Stimulated activated CD8-positive, alpha-beta memory T cell treated with anti-CD3 and anti-CD28 coated beads, Interleukin-15, amount 100 ng/mL, for 48 hours (primary cell): ENCODE measurements around the gene CDKN2B-AS1.
"Not testable (repeated sequence)": the region's sequence is repeated elsewhere in the genome, so short reads cannot be mapped to it uniquely, and the experiment has no call there.

ENCODE experiments used
- DNase-seq, 2 donors: peaks; one replicate each; pipeline ENCODE4 v3.0.0-alpha.2; 2020; ENCODE audit warnings: low read depth in 2 of 2

Gene CDKN2B-AS1

DNA sequence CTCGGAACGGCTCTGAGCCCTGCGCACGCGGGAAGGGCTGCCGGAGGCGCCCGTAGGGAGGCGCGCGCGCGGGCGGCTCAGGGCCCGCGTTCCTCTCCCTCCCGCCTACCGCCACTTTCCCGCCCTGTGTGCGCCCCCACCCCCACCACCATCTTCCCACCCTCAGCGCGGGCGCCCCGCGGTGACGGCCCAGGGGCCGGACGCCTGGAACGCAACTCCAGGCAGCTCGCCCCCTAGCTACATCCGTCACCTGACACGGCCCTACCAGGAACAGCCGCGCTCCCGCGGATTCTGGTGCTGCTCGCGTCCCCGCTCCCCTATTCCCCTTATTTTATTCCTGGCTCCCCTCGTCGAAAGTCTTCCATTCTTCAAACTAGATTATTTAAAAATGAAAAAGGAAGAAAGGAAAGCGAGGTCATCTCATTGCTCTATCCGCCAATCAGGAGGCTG is at the start of gene CDKN2B-AS1:
TSS of gene CDKN2B-AS1 (plus strand) at position 236 of the 450 bp plus-strand sequence.
- no peak for DNase-seq

DNA sequence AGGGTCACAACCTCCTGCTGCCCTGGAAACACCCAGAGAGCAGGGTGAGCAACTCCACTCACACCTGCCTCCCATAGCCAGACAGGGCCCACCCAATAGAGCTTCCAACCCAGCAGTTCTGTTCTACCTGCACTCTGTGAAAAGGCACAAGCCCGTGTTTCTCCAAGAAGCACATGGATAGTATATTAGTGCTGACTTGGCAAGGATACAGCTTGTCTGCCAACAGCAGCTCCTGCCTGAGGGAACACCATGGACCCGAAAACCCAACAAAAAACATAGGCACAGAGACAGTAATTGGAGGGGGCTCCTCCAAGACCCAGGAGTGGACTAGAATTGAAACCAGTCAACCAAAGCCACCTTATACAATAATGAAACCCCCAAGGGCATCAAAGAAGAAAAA is 49.0 kb upstream of the CDKN2B-AS1 start:
- DNase-seq = no peak

DNA sequence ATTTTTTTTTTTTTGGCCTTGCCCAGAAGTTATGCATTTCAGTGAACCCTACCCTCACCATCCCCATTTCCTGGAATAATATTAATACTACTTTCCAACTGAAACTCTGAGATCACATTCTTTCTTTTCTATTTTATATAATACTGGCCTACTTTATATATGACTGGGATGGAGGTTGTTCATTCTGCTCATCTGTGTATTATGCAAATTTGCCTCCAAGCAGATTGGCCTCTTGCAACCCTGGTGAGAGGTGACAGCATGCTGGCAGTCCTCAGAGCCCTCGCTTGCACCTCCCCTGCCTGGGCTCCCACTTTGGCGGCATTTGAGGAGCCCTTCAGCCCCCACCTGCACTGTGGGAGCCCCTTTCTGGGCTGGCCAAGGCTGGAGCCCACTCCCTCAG is 35.8 kb upstream of the CDKN2B-AS1 start:
- no peak for DNase-seq

DNA sequence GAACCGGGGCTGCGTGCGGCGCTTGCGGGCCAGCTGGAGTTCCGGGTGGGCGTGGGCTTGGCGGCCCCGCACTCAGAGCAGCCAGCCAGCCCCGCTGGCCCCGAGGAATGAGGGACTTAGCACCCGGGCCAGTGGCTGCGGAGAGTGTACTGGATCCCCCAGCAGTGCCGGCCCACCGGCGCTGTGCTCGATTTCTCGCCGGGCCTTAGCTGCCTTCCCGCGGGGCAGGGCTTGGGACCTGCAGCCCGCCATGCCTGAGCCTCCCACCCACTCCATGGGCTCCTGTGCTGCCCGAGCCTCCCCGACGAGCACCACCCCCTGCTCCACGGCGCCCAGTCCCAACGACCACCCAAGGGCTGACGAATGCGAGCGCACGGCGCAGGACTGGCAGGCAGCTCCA is 35.3 kb upstream of the CDKN2B-AS1 start:
- not testable (repeated sequence) for DNase-seq

DNA sequence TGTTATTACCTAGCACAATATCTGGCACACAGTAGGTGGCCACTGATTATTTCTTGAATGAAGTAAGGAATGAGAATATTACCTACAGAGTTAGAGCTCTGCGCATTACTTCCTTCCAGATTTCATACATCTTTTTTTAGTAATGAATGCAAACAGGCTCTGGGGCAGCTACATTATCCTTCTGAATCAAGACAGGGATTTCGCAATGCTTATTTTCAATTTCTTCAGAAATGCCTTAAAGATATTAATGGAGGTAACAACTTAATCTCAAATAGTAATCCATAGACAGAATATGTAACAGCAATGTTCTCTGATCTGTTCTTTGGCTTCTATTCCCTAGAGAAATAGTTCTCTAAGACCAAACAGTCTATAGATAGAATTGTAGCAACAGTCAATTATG is 33.0 kb upstream of the CDKN2B-AS1 start:
- no peak for DNase-seq

DNA sequence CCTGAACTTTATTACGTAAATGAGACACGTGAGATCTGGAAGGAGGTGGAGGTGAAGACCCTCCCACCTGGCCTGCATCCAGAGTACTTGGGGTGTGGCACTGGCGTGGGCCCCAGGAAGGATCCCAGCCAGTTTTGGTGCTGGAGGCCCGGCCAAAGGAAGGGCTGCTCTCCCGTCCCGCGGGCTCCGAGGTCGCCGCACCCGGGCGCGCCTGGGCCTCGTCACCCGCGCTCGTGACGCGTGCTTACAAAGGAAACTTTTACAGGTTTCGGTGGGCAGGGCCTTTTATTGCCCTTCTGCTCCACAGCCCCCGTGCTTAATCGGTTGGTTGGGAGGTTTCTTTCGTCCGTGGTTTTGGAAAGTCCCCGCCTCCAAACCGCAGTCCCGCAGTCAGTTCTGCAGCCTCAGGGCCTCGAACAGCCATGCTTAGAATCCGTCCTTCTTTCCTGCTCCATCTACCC is 29.6 kb upstream of the CDKN2B-AS1 start:
- DNase-seq = peak; percentile 40 to 43

DNA sequence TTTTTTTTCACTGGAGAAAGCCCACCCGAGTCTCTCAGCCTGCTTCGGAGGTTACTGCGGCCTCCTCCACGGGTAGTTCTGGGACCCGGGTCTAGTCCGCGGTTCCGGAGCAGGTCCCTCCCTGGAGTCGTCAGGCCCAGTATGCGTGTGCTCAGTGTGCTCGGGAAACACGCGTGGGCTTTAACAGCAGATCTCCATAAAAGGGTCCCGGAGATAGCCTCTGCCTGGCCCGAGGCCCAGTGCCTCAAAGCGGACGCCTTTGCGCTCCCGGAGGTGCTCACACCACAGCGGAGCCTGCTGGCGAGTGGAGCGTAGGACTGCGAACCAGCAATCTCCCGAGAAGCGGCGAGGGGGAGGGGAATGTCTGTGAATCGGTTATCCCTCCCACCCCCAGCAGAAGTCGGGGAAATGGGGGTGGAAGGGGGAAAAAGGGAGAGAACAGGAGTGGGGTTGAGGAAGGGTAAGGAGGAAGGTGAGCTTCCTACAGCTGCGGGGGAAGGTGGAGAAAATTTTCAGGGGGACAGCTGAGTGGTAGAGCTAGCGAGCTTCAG is 29.1 kb upstream of the CDKN2B-AS1 start:
- peak in 1 of 2 donors; percentile 33 for DNase-seq

DNA sequence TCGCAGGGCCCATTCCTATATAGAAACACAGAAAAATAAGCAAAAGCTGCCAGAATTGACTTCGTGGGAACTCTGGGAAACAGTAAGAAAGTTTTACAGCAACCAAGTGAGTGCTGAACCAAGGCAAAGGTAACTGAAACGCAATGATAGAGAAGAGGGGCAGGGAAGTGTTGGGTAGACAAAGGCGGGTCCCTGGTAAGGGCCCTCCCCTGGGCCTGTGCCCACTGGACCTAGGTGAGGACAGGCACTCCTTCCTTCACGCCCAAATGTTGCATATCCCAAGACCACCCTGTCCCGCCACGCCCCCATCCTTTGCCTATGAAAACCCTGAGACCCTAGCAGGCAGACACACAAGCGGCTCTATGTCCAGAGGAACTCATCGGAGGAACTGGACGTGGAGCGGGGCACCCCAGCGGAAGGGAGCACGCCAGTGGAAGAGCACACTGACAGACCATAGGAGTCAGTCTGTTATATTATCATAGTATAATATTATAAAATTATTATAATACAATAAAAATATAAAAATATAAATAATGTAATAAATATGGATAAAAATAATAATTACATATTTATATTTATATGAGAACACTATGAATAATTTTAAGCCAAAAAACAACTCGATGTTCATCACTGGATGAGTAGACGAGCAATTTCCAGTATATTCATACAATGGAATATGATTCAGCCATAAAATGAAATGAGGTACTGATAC is 28.3 kb upstream of the CDKN2B-AS1 start:
- no peak for DNase-seq

DNA sequence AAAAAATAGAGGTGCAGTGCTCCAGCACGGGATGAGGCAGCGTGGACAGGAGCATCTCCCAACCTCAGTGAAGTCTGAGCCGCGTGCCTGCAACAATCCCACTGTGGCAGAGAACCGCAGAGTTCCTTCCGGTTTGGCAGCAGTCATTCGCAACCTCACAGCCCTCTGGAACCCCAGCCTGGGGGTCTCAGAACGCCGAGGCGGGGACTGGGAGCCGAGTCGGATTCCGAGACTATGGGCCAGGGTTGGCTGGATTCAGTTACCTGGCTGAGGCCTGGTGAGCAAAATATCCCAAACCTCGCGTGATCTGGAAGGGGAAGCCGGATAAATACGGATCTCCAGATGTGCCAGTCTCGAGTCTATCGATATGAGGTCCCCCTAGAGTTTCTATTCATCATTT is 27.4 kb upstream of the CDKN2B-AS1 start:
- DNase-seq = no peak

DNA sequence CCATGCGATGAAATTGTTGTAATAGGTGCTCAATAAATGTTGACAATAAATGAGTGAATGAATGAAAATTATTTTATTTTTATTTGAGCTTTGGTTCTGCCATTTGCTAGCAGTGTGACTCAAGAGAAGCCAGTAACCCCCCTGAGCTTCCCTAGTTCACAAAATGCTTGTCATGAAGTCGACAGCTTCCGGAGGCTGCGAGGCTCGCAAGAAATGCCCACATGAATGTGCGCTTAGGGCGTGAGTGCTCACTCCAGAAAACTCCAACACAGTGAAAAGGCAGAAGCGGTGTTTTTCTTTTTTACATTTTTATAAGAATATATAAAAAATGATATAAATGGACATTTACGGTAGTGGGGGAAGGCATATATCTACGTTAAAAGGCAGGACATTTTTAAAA is 26.9 kb upstream of the CDKN2B-AS1 start:
- DNase-seq = no peak

DNA sequence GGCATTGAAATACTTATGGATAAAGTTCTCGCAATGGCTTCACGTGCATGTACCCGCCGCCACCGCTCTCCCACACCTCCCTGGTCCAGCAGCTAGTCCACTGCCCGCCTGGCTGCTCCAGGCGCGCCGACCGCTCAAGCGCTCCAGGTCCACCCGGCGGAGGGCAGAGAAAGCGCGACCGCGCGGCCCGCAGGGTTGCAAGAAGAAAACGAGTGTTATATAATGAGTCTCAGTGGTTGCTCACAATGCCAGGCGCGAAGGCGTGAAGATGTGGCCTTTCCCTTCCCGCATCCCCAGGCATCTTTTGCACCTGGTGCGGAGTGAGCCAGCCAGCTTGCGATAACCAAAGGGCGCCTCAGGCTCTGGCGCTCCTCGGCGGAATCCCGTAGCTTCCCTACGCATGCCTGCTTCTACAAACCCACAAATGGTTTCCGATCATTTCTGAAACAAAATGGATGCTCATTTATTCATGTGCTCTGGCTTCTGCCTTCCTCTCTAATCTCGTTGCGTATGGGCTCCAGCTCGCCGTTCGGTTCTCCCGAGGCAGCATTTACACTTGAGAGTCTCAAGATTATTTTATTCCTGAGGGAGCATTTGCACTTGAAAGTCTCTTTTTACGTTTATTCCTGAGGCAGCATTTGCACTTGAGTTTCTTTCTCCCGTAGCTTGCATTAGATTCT is 26.1 kb upstream of the CDKN2B-AS1 start:
- no peak for DNase-seq

DNA sequence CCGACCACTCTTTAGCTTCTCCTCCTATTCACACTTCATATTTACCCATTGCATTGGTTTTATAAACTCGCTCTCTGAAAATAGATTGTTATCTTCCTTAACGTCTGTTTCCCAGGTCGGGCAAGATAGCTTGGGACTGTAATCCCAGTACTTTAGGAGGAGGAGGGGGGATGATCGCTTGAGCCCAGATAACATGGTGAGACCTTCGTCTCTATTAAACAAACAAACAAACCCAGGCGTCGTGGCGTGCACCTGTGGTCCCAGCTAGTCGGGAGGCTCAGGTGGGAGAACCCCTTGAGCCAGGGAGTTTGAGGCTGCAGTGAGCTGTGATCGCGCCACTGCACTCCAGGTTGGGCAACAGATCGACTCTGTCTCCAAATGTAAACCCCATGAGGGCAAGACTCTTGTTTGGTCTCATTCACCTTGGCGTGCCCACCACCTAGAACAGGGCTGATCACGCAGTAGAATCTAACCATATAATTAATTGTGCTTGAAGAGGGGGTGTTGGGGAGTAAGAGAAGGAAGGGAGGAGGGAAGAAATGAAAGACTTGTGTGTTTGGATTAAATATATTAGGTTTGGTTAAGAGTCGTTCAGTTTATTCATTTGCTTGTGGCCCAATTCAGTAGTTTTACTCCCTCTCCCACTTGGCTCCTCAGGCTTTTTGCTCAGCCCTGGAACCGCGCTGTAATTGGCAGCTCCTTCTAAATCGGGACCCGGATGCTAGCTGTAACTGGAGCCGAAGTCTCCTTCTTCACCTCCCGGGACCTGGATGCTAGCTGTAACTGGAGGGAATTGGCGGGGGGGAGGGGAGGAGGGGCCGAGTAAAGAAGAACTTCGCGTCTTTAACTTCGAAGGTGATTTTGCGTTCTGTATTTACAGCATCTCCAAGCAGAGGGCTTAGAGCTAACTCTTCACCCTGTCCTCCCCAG is 25.3 kb upstream of the CDKN2B-AS1 start:
- DNase-seq = no peak

DNA sequence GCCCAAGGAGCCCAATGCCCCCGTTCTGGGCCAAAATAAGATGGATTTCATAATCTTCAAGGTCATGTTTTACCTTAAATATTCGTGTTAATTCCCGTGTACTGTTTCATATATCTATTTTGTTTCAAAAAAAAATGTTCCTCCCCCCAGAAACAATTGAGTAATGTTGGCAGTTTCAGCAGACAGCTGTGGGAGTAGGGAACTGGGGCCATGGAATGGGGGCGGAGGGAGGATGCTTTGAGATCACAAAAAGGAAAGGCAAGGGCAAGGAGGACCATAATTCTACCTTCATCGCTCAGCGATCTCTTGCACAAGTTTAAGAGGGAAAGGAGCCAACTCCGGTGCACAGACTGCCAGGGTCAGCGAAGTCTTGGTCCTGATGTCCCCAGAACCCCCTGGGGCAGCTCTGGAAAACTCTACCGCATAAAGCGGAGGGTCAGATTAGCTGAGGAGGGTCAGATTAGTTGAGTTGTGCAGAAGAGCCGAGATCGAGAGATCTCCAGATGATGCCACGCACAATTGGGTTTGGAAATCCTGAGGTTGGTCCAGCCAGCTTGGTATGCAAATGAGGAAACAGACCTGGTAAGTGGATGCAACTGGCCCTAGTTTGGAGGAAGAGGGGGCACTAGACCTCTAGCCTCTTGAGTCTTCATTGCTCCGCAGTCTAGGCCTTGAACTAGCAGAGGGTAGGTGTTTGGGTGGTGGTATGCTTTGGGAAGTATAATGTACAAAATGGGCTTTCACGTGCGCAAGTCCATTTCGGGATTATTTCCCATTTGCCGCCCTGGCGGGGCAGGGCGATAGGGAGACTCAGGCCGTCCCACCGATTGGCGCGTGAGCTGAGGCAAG is 24.4 kb upstream of the CDKN2B-AS1 start:
- no peak for DNase-seq

DNA sequence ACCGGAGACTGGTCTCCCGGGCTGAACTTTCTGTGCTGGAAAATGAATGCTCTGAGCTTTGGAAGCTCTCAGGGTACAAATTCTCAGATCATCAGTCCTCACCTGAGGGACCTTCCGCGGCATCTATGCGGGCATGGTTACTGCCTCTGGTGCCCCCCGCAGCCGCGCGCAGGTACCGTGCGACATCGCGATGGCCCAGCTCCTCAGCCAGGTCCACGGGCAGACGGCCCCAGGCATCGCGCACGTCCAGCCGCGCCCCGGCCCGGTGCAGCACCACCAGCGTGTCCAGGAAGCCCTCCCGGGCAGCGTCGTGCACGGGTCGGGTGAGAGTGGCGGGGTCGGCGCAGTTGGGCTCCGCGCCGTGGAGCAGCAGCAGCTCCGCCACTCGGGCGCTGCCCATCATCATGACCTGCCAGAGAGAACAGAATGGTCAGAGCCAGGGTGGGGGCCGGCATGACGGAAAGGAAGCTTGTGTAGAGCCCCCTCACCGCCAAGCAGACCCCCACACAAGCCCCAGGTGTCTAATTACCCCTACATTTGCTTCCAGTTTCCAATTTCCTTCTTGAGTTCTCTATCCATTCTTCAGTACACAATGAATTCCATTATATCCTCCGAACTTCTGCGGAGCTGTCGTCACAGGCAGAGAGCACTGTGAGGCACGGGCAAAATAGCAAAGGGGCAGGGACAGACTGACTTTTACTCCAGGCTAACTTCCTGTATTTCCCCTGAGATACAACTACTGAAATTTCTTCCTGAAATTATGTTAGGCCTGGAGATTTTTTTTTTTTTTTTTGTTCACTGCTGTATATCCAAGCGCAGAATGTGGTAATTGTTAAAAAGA is 23.6 kb upstream of the CDKN2B-AS1 start:
- DNase-seq = no peak

DNA sequence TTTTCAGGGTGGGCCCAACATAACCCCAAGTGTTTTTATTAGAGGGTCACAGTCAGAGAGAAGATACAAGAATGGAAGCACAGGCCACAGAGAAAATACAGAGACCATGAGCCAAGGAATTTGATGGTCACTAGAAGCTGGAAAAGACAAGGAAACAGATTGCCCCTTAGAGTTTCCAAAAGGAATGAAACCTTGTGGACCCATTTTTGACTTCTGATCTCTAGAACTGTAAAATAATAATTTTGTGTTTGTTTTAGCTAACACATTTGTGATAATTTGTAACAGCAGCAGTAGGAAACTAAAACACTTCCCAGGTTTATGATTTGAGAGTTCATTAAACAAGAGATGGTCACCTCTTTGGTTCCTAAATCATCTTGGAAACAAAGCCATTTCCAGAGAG is 22.2 kb upstream of the CDKN2B-AS1 start:
- DNase-seq = no peak

DNA sequence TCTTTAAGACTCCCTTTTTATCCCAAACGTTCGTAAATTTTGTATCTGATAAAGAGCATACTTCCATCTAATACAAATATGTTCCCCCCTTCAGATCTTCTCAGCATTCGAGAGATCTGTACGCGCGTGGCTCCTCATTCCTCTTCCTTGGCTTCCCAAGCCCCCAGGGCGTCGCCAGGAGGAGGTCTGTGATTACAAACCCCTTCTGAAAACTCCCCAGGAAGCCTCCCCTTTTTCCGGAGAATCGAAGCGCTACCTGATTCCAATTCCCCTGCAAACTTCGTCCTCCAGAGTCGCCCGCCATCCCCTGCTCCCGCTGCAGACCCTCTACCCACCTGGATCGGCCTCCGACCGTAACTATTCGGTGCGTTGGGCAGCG is 20.3 kb upstream of the CDKN2B-AS1 start:
- no peak for DNase-seq

DNA sequence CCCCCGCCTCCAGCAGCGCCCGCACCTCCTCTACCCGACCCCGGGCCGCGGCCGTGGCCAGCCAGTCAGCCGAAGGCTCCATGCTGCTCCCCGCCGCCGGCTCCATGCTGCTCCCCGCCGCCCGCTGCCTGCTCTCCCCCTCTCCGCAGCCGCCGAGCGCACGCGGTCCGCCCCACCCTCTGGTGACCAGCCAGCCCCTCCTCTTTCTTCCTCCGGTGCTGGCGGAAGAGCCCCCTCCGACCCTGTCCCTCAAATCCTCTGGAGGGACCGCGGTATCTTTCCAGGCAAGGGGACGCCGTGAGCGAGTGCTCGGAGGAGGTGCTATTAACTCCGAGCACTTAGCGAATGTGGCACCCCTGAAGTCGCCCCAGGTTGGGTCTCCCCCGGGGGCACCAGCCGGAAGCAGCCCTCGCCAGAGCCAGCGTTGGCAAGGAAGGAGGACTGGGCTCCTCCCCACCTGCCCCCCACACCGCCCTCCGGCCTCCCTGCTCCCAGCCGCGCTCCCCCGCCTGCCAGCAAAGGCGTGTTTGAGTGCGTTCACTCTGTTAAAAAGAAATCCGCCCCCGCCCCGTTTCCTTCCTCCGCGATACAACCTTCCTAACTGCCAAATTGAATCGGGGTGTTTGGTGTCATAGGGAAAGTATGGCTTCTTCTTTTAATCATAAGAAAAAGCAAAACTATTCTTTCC is 19.7 kb upstream of the CDKN2B-AS1 start:
- DNase-seq = no peak

DNA sequence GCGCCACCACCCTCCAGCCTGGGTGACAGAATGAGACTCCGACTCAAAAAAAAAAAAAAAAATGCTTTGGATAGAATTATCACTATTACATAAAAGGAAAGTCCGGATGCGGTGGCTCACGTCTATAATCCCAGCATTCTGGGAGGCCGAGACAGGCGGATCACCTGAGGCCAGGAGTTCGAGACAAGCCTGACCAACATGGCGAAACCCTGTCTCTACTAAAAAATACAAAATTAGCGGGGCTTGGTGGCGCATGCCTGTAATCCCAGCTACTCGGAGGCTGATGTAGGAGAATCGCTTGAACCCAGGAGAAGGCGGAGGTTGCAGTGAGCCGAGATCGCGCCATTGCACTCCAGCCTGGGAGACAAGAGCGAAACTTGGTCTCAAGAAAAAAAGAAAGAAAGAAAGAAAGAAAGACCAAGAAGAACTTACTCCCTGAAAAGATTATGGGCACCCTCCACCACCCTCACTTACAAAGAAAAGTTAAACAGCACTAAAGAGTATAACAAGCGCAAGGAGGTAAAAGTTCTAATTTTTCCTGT is 18.2 kb upstream of the CDKN2B-AS1 start:
- no peak for DNase-seq

DNA sequence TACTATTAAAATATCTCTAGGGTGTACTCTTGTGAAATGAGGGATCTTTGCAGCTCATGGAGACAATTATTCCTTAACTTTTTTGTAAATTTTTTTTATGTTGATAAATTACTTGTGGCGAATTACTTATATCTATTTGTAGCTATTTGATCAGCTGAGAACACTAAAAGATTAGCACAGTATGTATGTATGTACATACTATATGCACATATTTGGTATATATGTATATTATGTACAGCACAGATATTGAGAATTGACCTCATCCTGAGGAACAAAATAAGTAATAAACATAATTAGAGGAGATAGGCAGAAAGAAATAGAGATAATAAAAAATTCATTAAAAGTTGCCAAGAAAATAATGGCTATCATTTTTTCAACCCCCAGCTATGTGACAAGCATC is 12.2 kb upstream of the CDKN2B-AS1 start:
- DNase-seq = no peak
